ENCODE measurements around the gene GNL3L. TPM values are rescaled to one million over a fixed set of nuclear protein-coding genes. Genes with fewer than 3 reads are reported as not detected.
"Not testable (repeated sequence)": the region's sequence is repeated elsewhere in the genome, so short reads cannot be mapped to it uniquely, and the experiment has no call there.

The GNL3L gene
- total and polyA plus RNA-seq, 2 donors (not counting 3 experiments of a cell fraction or from before 2014, with no cell fraction given), result 20.3 to 48.0 TPM

- DNase-seq (ENCODE audit: low read depth, low spot score), result no peak
- no TSS peak for BruUV-seq (replicated peaks)
- Histone ChIP-seq H3K27me3 (ENCODE audit: control insufficient read depth in 2 of 2, insufficient read depth in 2 of 2, low read length in 2 of 2) (no peaks in the 10 kb centered on the region), H3K4me1 (ENCODE audit: control insufficient read depth, extremely low read depth, insufficient read depth, low read length) (peaks cover 3% of the 10 kb centered on the region), H3K9me3 (replicated peaks; ENCODE audit: control insufficient read depth, insufficient read depth, low read length) (no peaks in the 10 kb centered on the region), H3K9me1 (replicated peaks; ENCODE audit: control insufficient read depth, extremely low read depth, insufficient read depth, low read length) (no peaks in the 10 kb centered on the region), H3K27ac (ENCODE audit: insufficient read depth, low read depth, low read length) (no peak overlapping the region), H3K79me2 (ENCODE audit: control insufficient read depth, insufficient read depth, low read length) (no peaks in the 10 kb centered on the region), H3K4me3 (replicated peaks in 1 of 3; ENCODE audit: insufficient read depth in 1 of 3, low read depth in 1 of 3, low read length in 3 of 3) (no peak overlapping the region), H3K9ac (replicated peaks; ENCODE audit: extremely low read depth, insufficient read depth, low read length) (no peak overlapping the region), H4K20me1 (replicated peaks; ENCODE audit: control insufficient read depth, extremely low read depth, insufficient read depth, low read length) (no peaks in the 10 kb centered on the region), H2AFZ (ENCODE audit: low read depth, low read length) (no peak overlapping the region), H3K4me2 (ENCODE audit: insufficient read depth, low read length) (no peak overlapping the region), H3K36me3 (ENCODE audit: control insufficient read depth in 2 of 2, extremely low read depth in 1 of 2, insufficient read depth in 2 of 2, low read length in 2 of 2) (peaks cover 0 to 4% of the 10 kb centered on the region in 2 experiments)
- intact Hi-C loops (cut with micrococcal nuclease), result no loop called here
- ChIA-PET POLR2A (no interaction called here), CTCF (no interaction called here)
- dilution Hi-C loops (cut with MboI; ENCODE audit: extremely low pct_ligation_motif_present, low sequenced_read_pairs), result no loop called here
- no peak for TF ChIP-seq MAX (IDR thresholded peaks at IDR 0.05; ENCODE audit: insufficient read depth, insufficient read length)
- no peak for TF ChIP-seq FOS (IDR thresholded peaks at IDR 0.05; ENCODE audit: borderline replicate concordance, insufficient read depth, low read length)
- no peak for TF ChIP-seq POLR2AphosphoS5 (IDR thresholded peaks at IDR 0.05; ENCODE audit: insufficient read depth, low read depth, low read length)
- no peak for FAIRE-seq
These were observed 34.9 kb downstream of the GNL3L start for GRCh38 chrX:54564936-54565335.

GRCh38 chrX:54570332-54570731 is 40.3 kb downstream of the GNL3L start:
- H3K27ac ChIP-seq (ENCODE audit: insufficient read depth, low read depth, low read length), result no peak overlapping the region
- H3K36me3 ChIP-seq (ENCODE audit: control insufficient read depth in 2 of 2, extremely low read depth in 1 of 2, insufficient read depth in 2 of 2, low read length in 2 of 2), result no peaks in the 10 kb centered on the region
- no peaks in the 10 kb centered on the region for H3K27me3 ChIP-seq (ENCODE audit: control insufficient read depth in 2 of 2, insufficient read depth in 2 of 2, low read length in 2 of 2)
- no peak overlapping the region for H3K4me3 ChIP-seq (replicated peaks in 1 of 3; ENCODE audit: insufficient read depth in 1 of 3, low read depth in 1 of 3, low read length in 3 of 3)
- intact Hi-C loops (cut with micrococcal nuclease) (no loop called here), dilution Hi-C loops (cut with MboI; ENCODE audit: extremely low pct_ligation_motif_present, low sequenced_read_pairs) (no loop called here)
- H3K4me2 ChIP-seq (ENCODE audit: insufficient read depth, low read length), result no peak overlapping the region
- TF ChIP-seq JUN (IDR thresholded peaks at IDR 0.05; ENCODE audit: borderline replicate concordance, insufficient read depth, insufficient read length, low read depth), result no peak
- no peak for TF ChIP-seq POLR2AphosphoS5 (IDR thresholded peaks at IDR 0.05; ENCODE audit: insufficient read depth, low read depth, low read length)
- TF ChIP-seq EZH2 (IDR thresholded peaks at IDR 0.05; ENCODE audit: borderline replicate concordance, low read depth, low read length, severe bottlenecking), result no peak
- TF ChIP-seq CTCF (IDR thresholded peaks at IDR 0.05; ENCODE audit: extremely low read depth in 1 of 2, insufficient read depth in 1 of 2, low read depth in 1 of 2, low read length in 2 of 2), result no peak
- no peak for TF ChIP-seq FOS (IDR thresholded peaks at IDR 0.05; ENCODE audit: borderline replicate concordance, insufficient read depth, low read length)
- TF ChIP-seq POLR2A (IDR thresholded peaks at IDR 0.05; ENCODE audit: low read depth, low read length), result no peak
- no peak for TF ChIP-seq GATA2 (IDR thresholded peaks at IDR 0.05; ENCODE audit: insufficient read depth, insufficient read length, low read depth, low read length)
- TF ChIP-seq MYC (IDR thresholded peaks at IDR 0.05; ENCODE audit: low read depth, low read length), result no peak
- no peak for TF ChIP-seq MAX (IDR thresholded peaks at IDR 0.05; ENCODE audit: insufficient read depth, insufficient read length)
- H3K79me2 ChIP-seq (ENCODE audit: control insufficient read depth, insufficient read depth, low read length), result no peaks in the 10 kb centered on the region
- DNase-seq (ENCODE audit: low read depth, low spot score) (no peak), FAIRE-seq (no peak)
- no TSS peak for BruUV-seq (replicated peaks)
- H3K9me1 ChIP-seq (replicated peaks; ENCODE audit: control insufficient read depth, extremely low read depth, insufficient read depth, low read length), result no peaks in the 10 kb centered on the region
- H3K9ac ChIP-seq (replicated peaks; ENCODE audit: extremely low read depth, insufficient read depth, low read length), result no peak overlapping the region
- POLR2A ChIA-PET, result no interaction called here
- no peaks in the 10 kb centered on the region for H4K20me1 ChIP-seq (replicated peaks; ENCODE audit: control insufficient read depth, extremely low read depth, insufficient read depth, low read length)
- H3K9me3 ChIP-seq (replicated peaks; ENCODE audit: control insufficient read depth, insufficient read depth, low read length), result no peaks in the 10 kb centered on the region
- no peaks in the 10 kb centered on the region for H3K4me1 ChIP-seq (ENCODE audit: control insufficient read depth, extremely low read depth, insufficient read depth, low read length)
- no peak overlapping the region for H2AFZ ChIP-seq (ENCODE audit: low read depth, low read length)
- CTCF ChIA-PET, result no interaction called here

GRCh38 chrX:54572641-54573040 is 42.6 kb downstream of the GNL3L start:
- BruUV-seq (replicated peaks); H3K36me3 ChIP-seq (ENCODE audit: control insufficient read depth in 2 of 2, extremely low read depth in 1 of 2, insufficient read depth in 2 of 2, low read length in 2 of 2); H3K27me3 ChIP-seq (ENCODE audit: control insufficient read depth in 2 of 2, insufficient read depth in 2 of 2, low read length in 2 of 2); H3K4me2 ChIP-seq (ENCODE audit: insufficient read depth, low read length); dilution Hi-C loops (cut with MboI; ENCODE audit: extremely low pct_ligation_motif_present, low sequenced_read_pairs); H3K4me1 ChIP-seq (ENCODE audit: control insufficient read depth, extremely low read depth, insufficient read depth, low read length); H3K27ac ChIP-seq (ENCODE audit: insufficient read depth, low read depth, low read length); intact Hi-C loops (cut with micrococcal nuclease); H3K9me1 ChIP-seq (replicated peaks; ENCODE audit: control insufficient read depth, extremely low read depth, insufficient read depth, low read length); H3K79me2 ChIP-seq (ENCODE audit: control insufficient read depth, insufficient read depth, low read length); H3K9ac ChIP-seq (replicated peaks; ENCODE audit: extremely low read depth, insufficient read depth, low read length); H3K4me3 ChIP-seq (replicated peaks in 1 of 3; ENCODE audit: insufficient read depth in 1 of 3, low read depth in 1 of 3, low read length in 3 of 3); H2AFZ ChIP-seq (ENCODE audit: low read depth, low read length); DNase-seq (ENCODE audit: low read depth, low spot score); H4K20me1 ChIP-seq (replicated peaks; ENCODE audit: control insufficient read depth, extremely low read depth, insufficient read depth, low read length); H3K9me3 ChIP-seq (replicated peaks; ENCODE audit: control insufficient read depth, insufficient read depth, low read length); FAIRE-seq; CTCF ChIA-PET; POLR2A ChIA-PET: not testable (repeated sequence)
